Karpas-422 (cell line): ENCODE measurements around the gene CWC22. TPM values are rescaled to one million over a fixed set of nuclear protein-coding genes. Genes with fewer than 3 reads are reported as not detected.
"Not testable (repeated sequence)": the region's sequence is repeated elsewhere in the genome, so short reads cannot be mapped to it uniquely, and the experiment has no call there.

Experiments used
- DNase-seq: peaks from one replicate; pipeline ENCODE4 v3.0.0-alpha.2; 2015
- H2AFZ ChIP-seq: fragments of 200-600 bp; sonication (generic); 2 replicates; pipeline ENCODE4 v1.6.1; 2014; ENCODE audit warnings: antibody characterized with exemption, low read length, mixed read lengths
- H3K27ac ChIP-seq: fragments of 200-600 bp; sonication (generic); 2 replicates; pipeline ENCODE4 v1.5.1; 2014; ENCODE audit warnings: mild to moderate bottlenecking, low read length, moderate library complexity
- H3K27me3 ChIP-seq: fragments of 200-600 bp; sonication (generic); 2 replicates; pipeline ENCODE4 v1.6.1; 2014; ENCODE audit warnings: low read length, mixed read lengths
- H3K36me3 ChIP-seq: fragments of 200-600 bp; sonication (generic); 2 replicates; pipeline ENCODE4 v1.6.1; 2014; ENCODE audit warnings: low read length, mixed read lengths; ENCODE audit not compliant: insufficient read depth
- H3K4me1 ChIP-seq: fragments of 200-600 bp; sonication (generic); 2 replicates; pipeline ENCODE4 v1.6.1; 2014; ENCODE audit warnings: mild to moderate bottlenecking, low read length, mixed read lengths
- H3K4me2 ChIP-seq: fragments of 200-600 bp; sonication (generic); 2 replicates; pipeline ENCODE4 v1.6.1; 2014; ENCODE audit warnings: low read length, low read depth, mild to moderate bottlenecking; ENCODE audit not compliant: poor library complexity, severe bottlenecking
- H3K4me3 ChIP-seq: fragments of 200-600 bp; sonication (generic); 2 replicates; pipeline ENCODE4 v1.5.1; 2014; ENCODE audit warnings: mild to moderate bottlenecking, antibody characterized with exemption, low read length, mixed read lengths
- H3K79me2 ChIP-seq: fragments of 200-600 bp; sonication (generic); 2 replicates; pipeline ENCODE4 v1.6.1; 2014; ENCODE audit warnings: mild to moderate bottlenecking, low read length, mixed read lengths
- H3K9ac ChIP-seq: fragments of 200-600 bp; sonication (generic); 2 replicates; pipeline ENCODE4 v1.6.0; 2014; ENCODE audit warnings: low read length
- H3K9me2 ChIP-seq: fragments of 200-600 bp; sonication (generic), shearing (Covaris generic); replicated peaks from 2 replicates; pipeline ENCODE4 v1.6.0; 2014; ENCODE audit warnings: mild to moderate bottlenecking, low read length, moderate library complexity; ENCODE audit not compliant: insufficient read depth
- H3K9me3 ChIP-seq: fragments of 300-700, 200-600 bp; sonication (generic); 2 replicates; pipeline ENCODE4 v1.6.1; 2014; ENCODE audit warnings: low read length, mixed read lengths
- H4K20me1 ChIP-seq: fragments of 200-600 bp; sonication (generic); 2 replicates; pipeline ENCODE4 v1.6.1; 2014; ENCODE audit warnings: mild to moderate bottlenecking, antibody characterized with exemption, low read length, low read depth; ENCODE audit not compliant: insufficient read depth
- total RNA-seq: library from RNA; depleted of rRNA; stranded (reverse); fragments of >200 nt; shearing (Covaris generic); gene quantifications from 2 replicates; pipeline ENCODE4 v1.2.3, GENCODE V29; 2014; ENCODE audit warnings: low replicate concordance; rRNA removed

Gene CWC22
- total RNA-seq = 19.3 and 23.7 TPM in 2 replicates

GRCh38 chr2:180006781-180007579 is at the start of gene CWC22:
TSS of gene CWC22 (minus strand) at chr2:180007297. CDS start at chr2:179993341, 13,956 bp downstream.
- H4K20me1 ChIP-seq = no peaks in the 10 kb centered on the region; the same call in 1 of the 2 replicates
- H3K36me3 ChIP-seq = peaks cover 3% of the 10 kb centered on the region; the same call in 1 of the 2 replicates
- DNase-seq = peak; percentile 97
- H3K79me2 ChIP-seq = peaks cover 49% of the 10 kb centered on the region
- H3K9me3 ChIP-seq = no peaks in the 10 kb centered on the region
- H3K4me1 ChIP-seq = peaks cover 18% of the 10 kb centered on the region
- H3K27me3 ChIP-seq = no peaks in the 10 kb centered on the region
- H3K9ac ChIP-seq = peak within 1 kb of the TSS; percentile 85
- peak within 1 kb of the TSS; percentile 84 for H2AFZ ChIP-seq
- peak within 1 kb of the TSS; percentile 76 for H3K4me2 ChIP-seq
- H3K4me3 ChIP-seq = peak within 1 kb of the TSS; percentile 88
- H3K27ac ChIP-seq = peak within 1 kb of the TSS; percentile 75
- no peaks in the 10 kb centered on the region for H3K9me2 ChIP-seq

GRCh38 chr2:180056367-180057118 is 49.4 kb upstream of the CWC22 start:
- Histone ChIP-seq H2AFZ (no peak overlapping the region), H3K36me3 (no peaks in the 10 kb centered on the region), H3K4me2 (no peak overlapping the region), H3K9ac (no peak overlapping the region), H3K79me2 (no peaks in the 10 kb centered on the region), H3K27ac (no peak overlapping the region), H4K20me1 (no peaks in the 10 kb centered on the region), H3K9me2 (no peaks in the 10 kb centered on the region), H3K4me1 (no peaks in the 10 kb centered on the region), H3K4me3 (no peak overlapping the region), H3K9me3 (no peaks in the 10 kb centered on the region), H3K27me3 (no peaks in the 10 kb centered on the region)
- no peak for DNase-seq

DNA sequence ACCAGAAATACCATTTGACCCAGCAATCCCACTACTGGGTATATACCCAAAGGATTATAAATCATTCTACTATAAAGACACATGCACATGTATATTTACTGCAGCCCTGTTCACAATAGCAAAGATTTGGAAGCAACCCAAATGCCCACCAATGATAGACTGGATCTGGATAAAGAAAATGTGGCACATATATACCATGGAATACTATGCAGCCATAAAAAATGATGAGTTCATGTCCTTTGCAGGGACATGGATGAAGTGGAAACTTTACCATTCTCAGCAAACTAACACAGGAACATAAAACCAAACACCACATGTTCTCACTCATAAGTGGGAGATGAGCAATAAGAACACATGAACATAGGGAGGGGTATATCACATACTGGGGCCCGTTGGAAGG is 47.5 kb upstream of the CWC22 start:
- not testable (repeated sequence) for DNase-seq, H3K27me3 ChIP-seq, H3K4me1 ChIP-seq, H3K36me3 ChIP-seq, H2AFZ ChIP-seq, H3K4me3 ChIP-seq, H3K27ac ChIP-seq, H3K4me2 ChIP-seq, H3K79me2 ChIP-seq, H3K9ac ChIP-seq, H3K9me3 ChIP-seq, H4K20me1 ChIP-seq, H3K9me2 ChIP-seq

DNA sequence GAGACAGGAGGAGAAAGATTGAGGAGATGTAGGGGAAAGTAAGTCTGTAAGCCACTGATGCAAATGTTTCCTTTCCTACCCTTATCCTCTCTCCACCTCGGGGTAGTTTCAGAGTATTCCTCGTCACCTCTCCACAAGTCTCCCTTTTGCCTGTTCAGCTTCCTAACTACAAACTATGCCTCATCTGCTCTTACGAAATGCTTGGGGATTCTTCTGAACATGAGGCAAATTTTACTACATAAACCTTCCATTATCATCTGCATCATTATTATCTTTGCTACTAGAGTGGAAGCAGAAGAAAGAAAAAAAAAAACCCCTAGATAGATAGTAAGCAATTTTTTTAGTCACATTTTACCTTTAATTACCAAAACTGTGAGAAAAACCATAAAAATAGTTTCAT is 43.1 kb upstream of the CWC22 start:
- Histone ChIP-seq H3K79me2 (no peaks in the 10 kb centered on the region), H4K20me1 (no peaks in the 10 kb centered on the region), H3K4me1 (no peaks in the 10 kb centered on the region), H2AFZ (no peak overlapping the region), H3K9ac (no peak overlapping the region), H3K9me3 (no peaks in the 10 kb centered on the region), H3K27ac (no peak overlapping the region), H3K4me3 (no peak overlapping the region), H3K9me2 (no peaks in the 10 kb centered on the region), H3K36me3 (no peaks in the 10 kb centered on the region), H3K4me2 (no peak overlapping the region), H3K27me3 (no peaks in the 10 kb centered on the region)
- DNase-seq = no peak

- Histone ChIP-seq H3K36me3 (no peaks in the 10 kb centered on the region), H3K4me1 (no peaks in the 10 kb centered on the region), H3K27ac (no peak overlapping the region), H4K20me1 (no peaks in the 10 kb centered on the region), H3K4me3 (no peak overlapping the region), H3K9me3 (no peaks in the 10 kb centered on the region), H3K9ac (no peak overlapping the region), H3K9me2 (no peaks in the 10 kb centered on the region), H3K27me3 (no peaks in the 10 kb centered on the region), H3K79me2 (no peaks in the 10 kb centered on the region), H2AFZ (no peak overlapping the region), H3K4me2 (no peak overlapping the region)
- no peak for DNase-seq
These were observed 41.2 kb upstream of the CWC22 start for GRCh38 chr2:180048251-180048650.

DNA sequence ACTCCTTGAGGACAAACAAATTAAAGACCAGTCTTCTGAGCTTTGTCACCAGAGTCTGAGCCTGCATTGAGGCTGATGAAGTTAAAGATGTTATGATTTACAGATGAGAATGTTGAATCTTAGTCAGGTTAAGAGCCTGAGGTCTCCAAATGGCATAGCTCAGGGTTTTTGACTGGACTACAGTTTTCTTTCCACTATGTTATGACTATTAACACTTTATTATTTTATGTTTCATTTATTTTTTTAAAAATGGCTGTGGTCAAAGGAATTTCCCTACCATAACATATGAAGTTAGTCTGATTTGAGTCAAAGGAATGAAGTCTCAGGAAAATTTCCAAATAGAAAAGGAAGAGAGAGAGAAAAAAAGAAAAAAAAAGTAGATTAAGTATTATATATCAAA is 39.7 kb upstream of the CWC22 start:
- no peaks in the 10 kb centered on the region for H3K36me3 ChIP-seq
- no peaks in the 10 kb centered on the region for H3K9me2 ChIP-seq
- no peak overlapping the region for H2AFZ ChIP-seq
- H3K27ac ChIP-seq = no peak overlapping the region
- H4K20me1 ChIP-seq = no peaks in the 10 kb centered on the region
- H3K27me3 ChIP-seq = no peaks in the 10 kb centered on the region
- H3K4me1 ChIP-seq = no peaks in the 10 kb centered on the region
- DNase-seq = no peak
- H3K4me3 ChIP-seq = no peak overlapping the region
- no peak overlapping the region for H3K4me2 ChIP-seq
- H3K9me3 ChIP-seq = no peaks in the 10 kb centered on the region
- H3K9ac ChIP-seq = no peak overlapping the region
- H3K79me2 ChIP-seq = no peaks in the 10 kb centered on the region

GRCh38 chr2:180046202-180046601 is 39.1 kb upstream of the CWC22 start:
- Histone ChIP-seq H3K9ac (no peak overlapping the region), H3K27me3 (no peaks in the 10 kb centered on the region), H3K4me1 (no peaks in the 10 kb centered on the region), H3K9me3 (no peaks in the 10 kb centered on the region), H2AFZ (no peak overlapping the region), H4K20me1 (no peaks in the 10 kb centered on the region), H3K36me3 (no peaks in the 10 kb centered on the region), H3K79me2 (no peaks in the 10 kb centered on the region), H3K4me3 (no peak overlapping the region), H3K9me2 (no peaks in the 10 kb centered on the region), H3K4me2 (no peak overlapping the region), H3K27ac (no peak overlapping the region)
- DNase-seq = no peak

- Histone ChIP-seq H3K4me1 (no peaks in the 10 kb centered on the region), H3K9ac (no peak overlapping the region), H3K4me2 (no peak overlapping the region), H3K4me3 (no peak overlapping the region), H3K27me3 (no peaks in the 10 kb centered on the region), H3K9me2 (no peaks in the 10 kb centered on the region), H2AFZ (no peak overlapping the region), H3K36me3 (no peaks in the 10 kb centered on the region), H3K9me3 (no peaks in the 10 kb centered on the region), H3K79me2 (no peaks in the 10 kb centered on the region), H4K20me1 (no peaks in the 10 kb centered on the region), H3K27ac (no peak overlapping the region)
- DNase-seq = no peak
These were observed 33.2 kb upstream of the CWC22 start for GRCh38 chr2:180040146-180040925.
